ENCODE data around the gene STIMATE. TPM values are rescaled to one million over a fixed set of nuclear protein-coding genes. Genes with fewer than 3 reads are reported as not detected.

The STIMATE gene
- total and polyA plus RNA-seq, 10 of the 15 experiments (the other 5 are each of a cell fraction or from before 2014, with no cell fraction given), result 0.24 to 24.1 (median 15.4) TPM

DNA sequence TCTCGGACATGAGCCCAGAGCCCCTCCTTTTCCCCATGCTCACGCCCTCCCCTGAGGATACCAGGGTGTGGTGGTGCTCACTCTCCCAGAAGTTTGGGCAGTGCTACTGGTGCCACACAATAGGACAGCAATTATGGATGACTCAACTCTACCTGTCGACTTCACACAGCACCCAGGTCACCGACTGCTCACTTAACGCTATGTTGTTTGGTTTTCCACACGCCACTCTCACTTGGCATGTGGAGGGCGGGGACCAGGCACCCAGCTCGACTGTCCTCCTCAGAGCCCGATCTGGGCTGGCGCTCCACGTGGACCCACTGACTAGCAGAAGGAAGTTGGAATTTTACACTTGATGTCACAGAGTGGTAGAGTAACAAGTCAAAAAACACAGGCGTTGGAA is 30.9 kb downstream of the STIMATE start:
- Histone ChIP-seq H3K4me1 (ENCODE audit: control insufficient read depth, insufficient read depth, low read length) (no peaks in the 10 kb centered on the region), H3K36me3 (ENCODE audit: control insufficient read depth in 2 of 2, insufficient read depth in 2 of 2, low read length in 1 of 2) (peaks cover 0 to 1% of the 10 kb centered on the region in 2 experiments; a peak in 2 of 4 replicates), H3K4me3 (no peak overlapping the region), H3K27ac (ENCODE audit: control insufficient read depth, insufficient read depth) (no peak overlapping the region), H3K4me2 (ENCODE audit: control insufficient read depth, insufficient read depth) (no peak overlapping the region), H3K27me3 (replicated peaks in 1 of 2; ENCODE audit: control insufficient read depth in 2 of 2, insufficient read depth in 2 of 2, low read length in 1 of 2) (no peaks in the 10 kb centered on the region), H3K79me2 (ENCODE audit: control insufficient read depth, insufficient read depth, low read length) (no peaks in the 10 kb centered on the region), H3K9me3 (replicated peaks; ENCODE audit: control insufficient read depth, insufficient read depth, low read length) (peaks cover 5% of the 10 kb centered on the region; the same call in 1 of the 3 replicates), H2AFZ (ENCODE audit: control insufficient read depth, low read depth, low read length) (no peak overlapping the region), H4K20me1 (ENCODE audit: control insufficient read depth, insufficient read depth) (no peaks in the 10 kb centered on the region), H3K9ac (ENCODE audit: control insufficient read depth, insufficient read depth, low read length) (no peak overlapping the region)
- intact Hi-C loops (cut with micrococcal nuclease; ENCODE audit: unreplicated experiment) (no loop called here), in situ Hi-C loops (cut with MboI) (no loop called here)
- ATAC-seq (no peak), DNase-seq (ENCODE audit: low read depth, low spot score) (no peak), FAIRE-seq (no peak)
- SMC1A ChIA-PET (ENCODE audit: uncharacterized antibody, unreplicated experiment), result no interaction called here
- RAD21 ChIA-PET (ENCODE audit: unreplicated experiment), result no interaction called here
- POLR2A ChIA-PET, result no interaction called here
- WGBS (ENCODE audit: insufficient coverage, insufficient replicate concordance, low lambda C conversion rate, missing lambda C conversion rate), result 89% methylated on average over 12 of the region's 12 CpGs
- CTCF ChIA-PET, result interaction anchor here (0.8 kb wide), 1 partner anchor 68 kb away, joined by 3 read pairs; no protein-coding TSS in a partner anchor
- TF ChIP-seq MEF2B (IDR thresholded peaks at IDR 0.05; ENCODE audit: partially characterized antibody, poor library complexity, severe bottlenecking) (no peak), FOS (IDR thresholded peaks at IDR 0.05; ENCODE audit: borderline replicate concordance, extremely low read depth, insufficient read length) (no peak), PML (IDR thresholded peaks at IDR 0.05; ENCODE audit: low read length) (no peak), SMAD1 (IDR thresholded peaks at IDR 0.05; ENCODE audit: low read depth, partially characterized antibody) (no peak), SMC3 (IDR thresholded peaks at IDR 0.05; ENCODE audit: borderline replicate concordance, low read length) (no peak)
- TF ChIP-seq, protein P1, sequence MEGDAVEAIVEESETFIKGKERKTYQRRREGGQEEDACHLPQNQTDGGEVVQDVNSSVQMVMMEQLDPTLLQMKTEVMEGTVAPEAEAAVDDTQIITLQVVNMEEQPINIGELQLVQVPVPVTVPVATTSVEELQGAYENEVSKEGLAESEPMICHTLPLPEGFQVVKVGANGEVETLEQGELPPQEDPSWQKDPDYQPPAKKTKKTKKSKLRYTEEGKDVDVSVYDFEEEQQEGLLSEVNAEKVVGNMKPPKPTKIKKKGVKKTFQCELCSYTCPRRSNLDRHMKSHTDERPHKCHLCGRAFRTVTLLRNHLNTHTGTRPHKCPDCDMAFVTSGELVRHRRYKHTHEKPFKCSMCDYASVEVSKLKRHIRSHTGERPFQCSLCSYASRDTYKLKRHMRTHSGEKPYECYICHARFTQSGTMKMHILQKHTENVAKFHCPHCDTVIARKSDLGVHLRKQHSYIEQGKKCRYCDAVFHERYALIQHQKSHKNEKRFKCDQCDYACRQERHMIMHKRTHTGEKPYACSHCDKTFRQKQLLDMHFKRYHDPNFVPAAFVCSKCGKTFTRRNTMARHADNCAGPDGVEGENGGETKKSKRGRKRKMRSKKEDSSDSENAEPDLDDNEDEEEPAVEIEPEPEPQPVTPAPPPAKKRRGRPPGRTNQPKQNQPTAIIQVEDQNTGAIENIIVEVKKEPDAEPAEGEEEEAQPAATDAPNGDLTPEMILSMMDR (IDR thresholded peaks at IDR 0.05 in 2 of 3, conservative IDR thresholded peaks at IDR 0.05 in 1 of 3; ENCODE audit: control insufficient read depth in 2 of 3, extremely low read depth in 1 of 3, insufficient read depth in 1 of 3, low read depth in 3 of 3, low read length in 3 of 3), result no peak
- BruUV-seq (replicated peaks), result no TSS peak

All from GM12878 (cell line).